Lung (tissue), 12 donors: ENCODE data around the gene MBD3L5. TPM values are rescaled to one million over a fixed set of nuclear protein-coding genes. Genes with fewer than 3 reads are reported as not detected.
A peak's percentile ranks its signal among the peaks of the same experiment; 100 is the strongest.

Source experiments
- ATAC-seq: fragments of 200-7000 bp; cut with Tn5 transposase; one replicate; pipeline ENCODE4 v1.9.1; 2020; ENCODE audit warnings: moderate number of reproducible peaks; ENCODE audit not compliant: insufficient read depth, low FRiP score
- DNase-seq, 3 donors: peaks; one replicate each; pipeline ENCODE4 v3.0.0-alpha.2; 2013 to 2017
- H3K27ac ChIP-seq, 2 donors: one replicate each; pipeline ENCODE4 v1.5.1; 2013; ENCODE audit warnings: mild to moderate bottlenecking in 2 of 2, moderate library complexity in 2 of 2, control low read depth in 1 of 2, inconsistent platforms in 1 of 2, low read depth in 1 of 2, low read length in 1 of 2
- H3K27me3 ChIP-seq, 3 donors: one replicate each; pipeline ENCODE4 v1.5.1; 2013; ENCODE audit warnings: low read length in 2 of 3; ENCODE audit not compliant: control insufficient read depth in 3 of 3, insufficient read depth in 3 of 3
- H3K36me3 ChIP-seq, 4 donors: one replicate each; pipeline ENCODE4 v1.5.1; 2013; ENCODE audit warnings: low read length in 4 of 4, mild to moderate bottlenecking in 1 of 4, moderate library complexity in 1 of 4; ENCODE audit not compliant: control insufficient read depth in 4 of 4, insufficient read depth in 4 of 4
- H3K4me1 ChIP-seq, 5 donors: one replicate each; pipeline ENCODE4 v1.5.1; 2013; ENCODE audit warnings: low read length in 5 of 5, mild to moderate bottlenecking in 2 of 5, moderate library complexity in 1 of 5; ENCODE audit not compliant: control insufficient read depth in 5 of 5, insufficient read depth in 5 of 5
- H3K4me3 ChIP-seq: one replicate; pipeline ENCODE4 v1.5.1; 2013; ENCODE audit warnings: mild to moderate bottlenecking, control low read depth, moderate library complexity
- H3K9ac ChIP-seq, 2 donors: one replicate each; pipeline ENCODE4 v1.5.1; 2013; ENCODE audit warnings: low read length in 2 of 2, control low read depth in 1 of 2; ENCODE audit not compliant: insufficient read depth in 1 of 2
- H3K9me3 ChIP-seq, 4 donors: one replicate each; pipeline ENCODE4 v1.5.1; 2013; ENCODE audit warnings: low read length in 3 of 4, mild to moderate bottlenecking in 1 of 4, moderate library complexity in 1 of 4; ENCODE audit not compliant: control insufficient read depth in 4 of 4, insufficient read depth in 3 of 4
- WGBS, 2 donors: extraction: QIAGEN DNeasy Blood & Tissue Kit; methylation state at CpG; one replicate each; pipeline ENCODE4 v1.1.7; 2013; 5-methylcytosine and 5-hydroxymethylcytosine counted together
- polyA plus RNA-seq, 2 donors: library from polyadenylated mRNA; stranded (reverse); fragments of 200-250 nt; gene quantifications; one replicate each; pipeline ENCODE4 v1.2.1, GENCODE V29; 2013
- total RNA-seq, 2 donors: library from RNA; depleted of rRNA in 1 of 2; stranded (reverse); fragments of >200 nt in 1 of 2; gene quantifications; one replicate each; pipeline ENCODE4 v1.2.1, GENCODE V29; 2014 to 2021
- TF ChIP-seq, protein P1 (sequence below): IDR thresholded peaks from 2 replicates; pipeline ENCODE4 v1.5.1; 2012; ENCODE audit warnings: mild to moderate bottlenecking; ENCODE audit errors: control extremely low read depth, extremely low read depth
- donor health status: control.
- donor health status: control.
- donor health status: Bipolar disorder and iron deficiency.
- donor health status: healthy.
- donor health status: DM: yes; HTN: yes; CAD: no.

MBD3L5 gene
- total and polyA plus RNA-seq, 4 donors, result not detected

DNA sequence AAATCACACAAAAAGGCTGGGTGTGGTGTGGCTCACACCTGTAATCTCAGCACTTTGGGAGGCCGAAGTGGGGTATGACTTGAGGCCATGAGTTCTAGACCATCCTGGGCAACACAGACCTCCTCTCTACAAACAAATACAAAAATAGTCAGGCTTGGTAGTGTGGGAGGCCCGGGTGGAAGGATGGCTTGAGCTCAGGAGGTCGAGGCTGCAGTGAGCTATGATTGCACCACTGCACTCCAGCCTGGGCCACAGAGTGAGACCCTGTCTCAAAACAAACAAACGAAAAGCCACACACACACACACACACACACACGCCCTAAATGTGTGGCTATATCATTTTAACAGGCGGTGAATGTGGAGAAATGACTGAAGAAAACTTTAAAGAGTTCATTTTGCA, 38.2 kb downstream of the MBD3L5 start:
- TF ChIP-seq, protein P1, sequence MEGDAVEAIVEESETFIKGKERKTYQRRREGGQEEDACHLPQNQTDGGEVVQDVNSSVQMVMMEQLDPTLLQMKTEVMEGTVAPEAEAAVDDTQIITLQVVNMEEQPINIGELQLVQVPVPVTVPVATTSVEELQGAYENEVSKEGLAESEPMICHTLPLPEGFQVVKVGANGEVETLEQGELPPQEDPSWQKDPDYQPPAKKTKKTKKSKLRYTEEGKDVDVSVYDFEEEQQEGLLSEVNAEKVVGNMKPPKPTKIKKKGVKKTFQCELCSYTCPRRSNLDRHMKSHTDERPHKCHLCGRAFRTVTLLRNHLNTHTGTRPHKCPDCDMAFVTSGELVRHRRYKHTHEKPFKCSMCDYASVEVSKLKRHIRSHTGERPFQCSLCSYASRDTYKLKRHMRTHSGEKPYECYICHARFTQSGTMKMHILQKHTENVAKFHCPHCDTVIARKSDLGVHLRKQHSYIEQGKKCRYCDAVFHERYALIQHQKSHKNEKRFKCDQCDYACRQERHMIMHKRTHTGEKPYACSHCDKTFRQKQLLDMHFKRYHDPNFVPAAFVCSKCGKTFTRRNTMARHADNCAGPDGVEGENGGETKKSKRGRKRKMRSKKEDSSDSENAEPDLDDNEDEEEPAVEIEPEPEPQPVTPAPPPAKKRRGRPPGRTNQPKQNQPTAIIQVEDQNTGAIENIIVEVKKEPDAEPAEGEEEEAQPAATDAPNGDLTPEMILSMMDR, result no peak
- Histone ChIP-seq H3K4me3 (no peak overlapping the region), H3K36me3 (peaks cover 10 to 19% (median 13%) of the 10 kb centered on the region in 4 donors), H3K27ac (peak overlapping the region in 1 of 2 donors; percentile 39), H3K4me1 (peaks cover 0 to 8% (median 6%) of the 10 kb centered on the region in 5 donors), H3K9ac (no peak overlapping the region), H3K9me3 (no peaks in the 10 kb centered on the region), H3K27me3 (no peaks in the 10 kb centered on the region)
- 85 to 89% methylated on average over 6 of the region's 6 CpGs for WGBS, 2 donors
- DNase-seq (no peak), ATAC-seq (no peak)

DNA sequence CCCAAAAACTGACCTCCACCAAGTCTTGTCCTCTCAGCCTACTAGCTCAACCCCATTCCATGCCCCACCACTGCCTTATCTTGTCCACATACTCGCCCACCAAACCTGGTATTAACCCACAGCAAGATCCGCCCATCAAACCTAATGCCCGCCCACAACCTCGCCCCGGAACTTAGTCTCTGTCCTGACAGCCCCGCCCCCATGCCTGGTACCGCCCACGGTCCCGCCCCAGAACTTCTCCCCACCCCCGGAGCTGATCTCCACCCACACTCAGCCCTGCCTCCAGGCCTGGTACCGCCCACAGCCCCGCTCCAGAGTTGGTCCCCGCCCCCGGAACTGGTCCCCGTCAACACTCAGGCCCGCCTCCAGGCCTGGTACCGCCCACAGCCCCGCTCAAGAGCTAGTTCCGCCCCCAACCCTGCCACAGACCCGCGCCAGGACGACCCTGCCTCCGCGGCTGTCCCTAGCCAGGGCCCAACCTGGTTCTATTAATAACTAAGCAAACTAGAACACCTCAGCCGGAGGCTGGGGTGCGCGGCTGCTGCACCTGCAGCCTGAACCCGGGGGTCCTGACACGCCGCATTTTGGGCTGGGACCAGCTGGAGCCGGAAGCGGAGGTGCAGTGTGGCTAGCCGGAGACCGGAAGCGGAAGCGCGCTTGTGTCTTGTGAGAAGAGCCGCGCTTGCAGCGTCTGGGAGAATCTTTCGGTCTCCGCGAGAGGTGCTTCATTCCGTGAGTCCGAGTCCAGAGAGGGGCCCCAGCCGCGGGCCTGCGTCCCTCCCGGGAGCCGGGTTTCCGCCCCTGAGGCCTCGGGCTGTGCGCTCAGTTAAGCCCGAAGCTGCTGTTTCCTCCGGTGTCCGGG, 38.9 kb downstream of the MBD3L5 start, which contains the start of gene ZNF557:
Gene ZNF557 (plus strand): TSS at position 662 of the 862 bp plus-strand sequence. CDS start 5,372 bp downstream, outside the sequence.
- WGBS, 2 donors, result 0 to 1% methylated on average over 56 of the region's 56 CpGs
- peak; percentile 97 to 98 (median 98) for DNase-seq
- TF ChIP-seq, protein P1, result no peak
- H3K36me3 ChIP-seq, result peaks cover 15 to 19% (median 15%) of the 10 kb centered on the region in 4 donors
- peak within 1 kb of the TSS; percentile 63 to 74 for H3K9ac ChIP-seq
- peak within 1 kb of the TSS; percentile 50 to 93 for H3K27ac ChIP-seq
- H3K9me3 ChIP-seq, result no peaks in the 10 kb centered on the region
- peak within 1 kb of the TSS; percentile 95 for H3K4me3 ChIP-seq
- peaks cover 0 to 8% (median 6%) of the 10 kb centered on the region in 5 donors for H3K4me1 ChIP-seq
- ATAC-seq, result peak; percentile 99
- H3K27me3 ChIP-seq, result no peaks in the 10 kb centered on the region

DNA sequence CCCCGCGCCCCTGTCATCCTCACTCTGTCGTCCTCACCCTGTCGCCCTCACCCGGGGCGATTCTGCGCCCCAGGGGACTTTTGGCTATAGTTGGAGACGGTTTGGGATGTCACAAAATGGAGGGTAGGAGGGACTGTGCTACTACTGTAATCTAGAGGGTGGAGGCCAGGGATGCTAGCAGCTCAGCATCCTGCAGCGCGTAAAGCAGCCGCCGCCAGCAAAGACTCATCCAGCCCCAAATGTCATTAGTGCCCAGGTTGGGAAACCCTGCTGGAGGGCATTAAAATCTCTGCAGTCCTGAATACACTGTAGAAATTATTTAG, 39.5 kb downstream of the MBD3L5 start:
- WGBS, 2 donors, result 0% methylated on average over 12 of the region's 12 CpGs

More for the DNA sequence above, 39.5 kb downstream of the MBD3L5 start:
- Histone ChIP-seq H3K36me3 (peaks cover 16 to 21% (median 20%) of the 10 kb centered on the region in 4 donors), H3K9me3 (peaks cover 0 to 5% (median 0%) of the 10 kb centered on the region in 4 donors), H3K9ac (peak overlapping the region; percentile 63 to 74), H3K4me1 (peaks cover 0 to 8% (median 6%) of the 10 kb centered on the region in 5 donors), H3K27ac (peak overlapping the region; percentile 50 to 93), H3K27me3 (no peaks in the 10 kb centered on the region), H3K4me3 (peak overlapping the region; percentile 95)
- TF ChIP-seq, protein P1, result no peak
- ATAC-seq (no peak), DNase-seq (peak in 2 of 3 donors; percentile 14 to 17)
